GM19239 (cell line): ENCODE measurements around the gene B4GALNT3.
"Not testable (repeated sequence)": the region's sequence is repeated elsewhere in the genome, so short reads cannot be mapped to it uniquely, and the experiment has no call there.

Experiments used
- DNase-seq: peaks from one replicate; pipeline ENCODE4 v3.0.0; 2011; ENCODE audit warnings: low spot score; ENCODE audit not compliant: insufficient read length
- FAIRE-seq: peaks from 2 replicates; lab custom pipeline; 2011; peaks lifted over from hg19 to GRCh38; lab: Jason Lieb, UNC

The B4GALNT3 gene

DNA sequence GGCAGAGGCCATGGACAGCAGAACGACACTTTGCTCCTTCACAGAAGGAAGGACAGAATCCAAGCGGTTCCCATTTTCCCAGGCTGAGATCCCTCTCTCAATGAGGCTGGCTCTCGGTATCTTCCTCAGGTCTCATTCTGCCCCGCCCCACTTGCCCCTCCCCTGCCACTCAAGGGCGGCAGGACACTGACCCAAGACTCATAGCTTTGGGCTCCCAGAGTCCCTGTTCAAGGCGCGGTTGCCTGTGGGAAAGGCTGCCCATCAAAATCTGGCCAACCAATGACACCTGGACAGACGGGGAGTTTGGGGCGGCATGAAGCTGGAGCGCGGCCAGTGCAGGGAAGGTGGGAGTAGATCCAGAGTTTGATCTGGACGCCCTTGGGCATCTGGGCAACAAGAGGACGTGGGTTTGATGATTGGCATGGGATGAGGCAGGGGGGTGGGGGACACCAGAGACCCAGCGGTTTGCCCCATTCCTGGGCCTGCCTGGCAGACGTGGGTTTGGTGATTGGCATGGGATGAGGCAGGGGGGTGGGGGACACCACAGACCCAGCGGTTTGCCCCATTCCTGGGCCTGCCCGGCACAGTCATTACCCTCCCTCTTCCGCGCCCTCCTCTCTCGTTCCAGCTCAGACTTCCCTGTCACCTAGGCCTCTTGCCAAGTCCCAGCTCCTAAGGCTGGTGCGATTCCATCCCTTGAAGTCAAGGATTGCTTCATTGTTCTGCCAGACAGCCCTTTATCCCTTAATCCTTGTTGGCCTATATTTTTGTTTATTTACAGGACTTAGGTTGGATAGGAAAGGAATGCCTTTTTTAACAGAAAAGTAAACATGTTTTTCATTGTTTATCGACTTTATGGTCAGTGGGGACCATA lies 111.4 kb downstream of the B4GALNT3 start:
- FAIRE-seq (no peak), DNase-seq (no peak)

DNA sequence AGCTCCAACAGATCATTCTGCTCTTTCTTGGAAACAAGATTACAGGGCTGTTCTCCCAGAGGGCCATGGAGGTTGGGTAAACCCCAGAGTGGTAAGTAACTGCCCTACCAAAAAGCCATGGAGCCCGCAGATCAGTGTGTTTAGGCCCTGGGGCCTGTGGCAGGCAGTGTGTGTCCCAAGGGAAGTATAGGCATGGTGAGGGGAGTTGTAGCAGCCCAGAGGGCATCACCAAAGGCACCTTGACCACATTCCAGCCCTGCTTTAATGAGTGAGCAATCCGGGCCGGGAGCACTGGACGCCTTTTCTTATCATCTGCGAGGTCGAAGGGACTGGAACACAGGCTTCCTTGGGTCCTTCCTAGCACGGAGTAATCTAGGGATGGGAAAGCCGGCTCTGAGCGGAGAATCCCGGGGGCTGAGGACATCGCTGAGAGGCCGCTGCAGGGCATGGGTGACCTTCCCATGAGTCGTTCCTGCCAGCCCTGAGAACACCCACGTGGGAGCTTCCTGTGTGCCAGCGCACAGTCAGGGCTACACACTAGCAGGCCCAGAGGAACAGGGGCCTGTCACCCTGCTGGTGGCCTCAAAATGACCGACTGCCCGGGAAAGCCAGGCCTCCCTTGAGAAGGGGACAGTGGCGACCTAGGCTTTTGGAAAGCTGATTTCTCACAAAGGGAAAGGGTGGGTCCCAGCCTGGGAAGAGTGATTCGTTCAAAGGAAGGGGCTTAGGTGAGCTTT lies 112.2 kb downstream of the B4GALNT3 start:
- DNase-seq = no peak
- FAIRE-seq = no peak

DNA sequence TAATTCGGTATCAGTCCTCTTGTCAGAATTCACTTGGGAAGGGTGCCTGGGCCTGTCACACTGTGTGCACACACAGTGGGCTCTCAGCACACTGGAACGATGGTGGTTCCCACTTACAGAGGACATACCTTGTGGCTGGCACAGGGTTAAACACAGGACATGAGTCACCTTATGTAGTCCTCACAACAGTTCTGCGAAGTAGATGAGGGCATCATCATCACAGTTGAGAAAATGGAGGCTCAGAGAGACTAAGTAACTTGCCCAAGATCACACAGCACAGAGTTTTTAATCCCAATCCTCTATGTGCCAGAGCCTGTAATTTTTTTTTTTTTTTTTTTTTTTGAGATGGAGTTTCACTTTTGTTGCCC lies 112.8 kb downstream of the B4GALNT3 start:
- no peak for DNase-seq
- FAIRE-seq = no peak

DNA sequence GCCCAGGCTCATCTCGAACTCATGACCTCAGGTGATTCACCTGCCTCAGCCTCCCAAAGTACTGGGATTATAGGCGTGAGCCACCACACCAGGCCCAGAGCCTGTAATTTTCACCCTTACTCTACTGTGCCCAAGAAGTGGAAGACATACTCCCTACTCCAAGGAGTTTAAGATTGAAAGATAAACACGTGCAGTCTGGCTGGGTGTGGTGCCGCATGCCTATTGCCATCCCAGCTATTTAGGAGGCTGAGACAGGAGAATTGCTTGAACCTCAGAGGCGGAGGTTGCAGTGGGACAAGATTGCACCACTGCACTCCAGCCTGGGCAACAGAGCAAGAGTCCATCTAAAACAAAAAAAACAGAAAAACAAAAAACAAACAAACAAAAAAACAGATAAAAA lies 113.5 kb downstream of the B4GALNT3 start:
- FAIRE-seq = no peak

DNA sequence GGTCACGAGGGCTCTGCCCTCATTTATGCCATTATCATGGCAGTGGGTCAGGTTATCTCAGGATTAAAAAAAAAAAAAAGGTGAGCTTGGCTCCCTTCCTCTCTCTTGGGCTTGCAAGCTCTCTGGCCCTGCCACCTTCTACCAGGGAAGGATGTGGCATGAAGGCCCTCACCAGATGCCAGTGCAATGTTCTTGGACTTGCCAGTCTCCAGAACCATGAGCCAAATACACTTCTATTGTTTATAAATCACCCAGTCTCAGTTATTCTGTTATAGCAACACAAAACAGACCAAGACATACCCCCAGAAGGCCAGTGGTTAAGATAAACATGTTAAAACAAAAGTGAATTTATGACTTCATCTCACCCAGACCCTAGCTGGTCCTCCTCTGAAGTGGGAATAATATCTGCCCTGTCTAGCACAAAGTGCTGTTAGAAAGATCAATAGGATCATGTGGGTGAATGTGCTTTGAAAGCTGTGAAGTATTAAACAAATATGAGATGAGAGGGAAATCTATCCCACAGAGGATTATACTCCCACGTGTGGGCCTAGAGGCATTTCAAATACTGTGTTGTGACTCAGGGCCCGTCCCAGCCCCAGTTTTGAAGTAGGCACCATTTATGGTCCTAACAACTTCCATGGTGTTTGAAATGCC lies 114.9 kb downstream of the B4GALNT3 start:
- FAIRE-seq = no peak

More for the DNA sequence above, 113.5 kb downstream of the B4GALNT3 start:
- DNase-seq = no peak

DNA sequence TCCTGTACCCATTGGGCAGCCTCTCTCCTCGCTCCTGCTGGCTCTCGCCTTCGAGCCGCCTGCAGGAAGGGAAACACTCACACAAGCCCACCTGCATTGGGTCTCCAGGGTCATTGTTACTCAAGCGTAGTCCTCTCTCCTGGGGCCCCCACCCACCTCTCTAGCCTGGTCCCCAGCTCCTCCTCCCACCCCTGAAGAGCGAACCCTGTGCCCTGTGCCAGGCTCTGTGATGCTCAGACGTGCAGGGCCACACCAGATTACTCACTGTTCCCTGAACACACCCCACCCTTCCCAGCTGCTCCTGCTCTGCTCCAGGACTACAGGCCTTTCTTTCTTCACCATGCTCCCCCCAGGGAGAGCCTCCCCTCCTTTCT lies 115.4 kb downstream of the B4GALNT3 start:
- DNase-seq (no peak), FAIRE-seq (no peak)

More for the DNA sequence above, 114.9 kb downstream of the B4GALNT3 start:
- DNase-seq = no peak

DNA sequence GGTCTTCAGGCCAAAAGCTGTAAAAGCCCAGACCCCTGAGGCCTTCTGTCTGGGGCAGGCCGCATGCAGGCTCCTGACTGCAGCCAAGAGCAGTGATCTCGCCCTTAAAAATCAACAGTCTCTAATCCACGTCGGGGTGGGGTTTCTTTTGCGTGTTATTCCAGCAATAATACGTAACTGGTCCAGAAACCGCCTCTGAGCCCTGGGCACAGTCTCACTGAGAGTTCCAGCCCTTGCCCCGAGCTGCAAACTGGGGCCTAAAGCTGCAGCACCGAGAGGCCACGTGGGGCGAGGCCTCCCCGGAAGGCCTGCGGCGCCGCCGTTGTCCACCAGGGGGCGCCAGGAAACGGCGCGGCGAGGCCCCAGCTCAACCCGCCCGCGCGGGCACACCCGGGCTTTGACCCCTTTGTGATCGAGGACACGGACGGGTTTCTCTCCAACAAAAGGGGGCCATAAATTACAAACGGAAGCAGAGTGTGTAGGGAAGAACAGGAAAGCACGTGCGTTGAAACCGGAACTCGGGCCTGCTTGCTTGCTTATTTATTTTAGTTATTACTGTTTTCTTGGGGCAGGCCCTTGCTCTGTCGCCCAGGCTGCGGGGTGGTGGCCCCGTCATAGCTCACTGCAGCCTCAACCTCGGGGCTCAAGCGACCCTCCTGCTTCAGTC lies 116.3 kb downstream of the B4GALNT3 start:
- DNase-seq = peak; percentile 95
- peak; percentile 79 for FAIRE-seq

DNA sequence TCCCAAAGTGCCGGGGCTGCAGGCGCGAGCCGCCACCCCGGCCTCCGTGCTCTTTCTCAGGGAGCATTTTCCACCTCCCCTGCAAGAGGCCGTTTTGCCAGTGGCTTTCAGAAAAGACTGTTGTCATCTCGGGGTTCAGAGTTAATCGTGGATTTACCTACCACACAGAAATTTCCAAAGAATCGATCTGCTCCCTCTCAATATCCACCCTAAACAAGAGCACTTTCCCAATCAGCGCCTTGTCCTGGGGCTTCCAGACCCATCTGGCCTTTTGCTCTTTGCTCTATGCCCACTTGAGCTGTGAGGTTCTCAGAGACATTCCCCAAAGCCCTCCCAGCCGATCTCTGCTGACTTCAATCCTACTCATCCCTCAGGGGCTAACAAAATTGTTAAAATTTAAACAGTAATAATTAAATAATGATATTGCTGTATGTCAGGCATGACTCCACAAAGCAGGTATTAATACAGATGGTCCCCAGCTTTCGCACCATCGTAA lies 116.9 kb downstream of the B4GALNT3 start:
- no peak for FAIRE-seq
- no peak for DNase-seq

DNA sequence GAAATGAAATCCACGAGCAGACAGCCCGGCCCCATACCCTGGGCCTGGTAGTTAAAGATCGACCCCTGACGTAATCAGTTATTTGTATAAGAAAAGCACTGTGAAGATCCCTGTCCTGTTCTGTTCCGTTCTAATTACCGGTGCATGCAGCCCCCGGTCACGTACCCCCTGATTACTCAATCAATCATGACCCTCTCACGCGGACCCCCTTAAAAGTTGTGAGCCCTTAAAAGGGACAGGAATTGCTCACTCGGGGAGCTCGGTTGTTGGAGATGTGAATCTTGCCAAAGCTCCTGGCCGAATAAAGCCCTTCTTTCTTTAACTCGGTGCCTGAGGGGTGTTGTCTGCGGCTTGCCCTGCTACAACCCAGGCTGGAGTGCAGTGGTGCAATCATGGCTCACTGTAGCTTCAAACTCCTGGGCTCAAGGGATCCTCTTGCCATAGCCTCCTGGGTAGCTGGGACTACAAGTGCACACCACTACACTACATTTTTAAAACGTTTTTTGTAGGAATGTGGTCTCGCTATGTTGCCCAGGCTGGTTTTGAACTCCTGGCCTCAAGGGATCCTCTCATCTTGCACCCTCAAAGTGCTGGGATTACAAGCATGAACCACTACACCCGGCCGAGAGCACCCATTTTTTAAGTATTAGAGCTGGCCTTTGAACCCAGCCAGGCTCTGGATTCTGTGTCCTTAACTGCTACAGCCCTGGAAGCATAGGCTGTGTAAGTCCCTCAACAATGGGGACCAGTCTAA lies 118.4 kb downstream of the B4GALNT3 start:
- not testable (repeated sequence) for DNase-seq, FAIRE-seq

DNA sequence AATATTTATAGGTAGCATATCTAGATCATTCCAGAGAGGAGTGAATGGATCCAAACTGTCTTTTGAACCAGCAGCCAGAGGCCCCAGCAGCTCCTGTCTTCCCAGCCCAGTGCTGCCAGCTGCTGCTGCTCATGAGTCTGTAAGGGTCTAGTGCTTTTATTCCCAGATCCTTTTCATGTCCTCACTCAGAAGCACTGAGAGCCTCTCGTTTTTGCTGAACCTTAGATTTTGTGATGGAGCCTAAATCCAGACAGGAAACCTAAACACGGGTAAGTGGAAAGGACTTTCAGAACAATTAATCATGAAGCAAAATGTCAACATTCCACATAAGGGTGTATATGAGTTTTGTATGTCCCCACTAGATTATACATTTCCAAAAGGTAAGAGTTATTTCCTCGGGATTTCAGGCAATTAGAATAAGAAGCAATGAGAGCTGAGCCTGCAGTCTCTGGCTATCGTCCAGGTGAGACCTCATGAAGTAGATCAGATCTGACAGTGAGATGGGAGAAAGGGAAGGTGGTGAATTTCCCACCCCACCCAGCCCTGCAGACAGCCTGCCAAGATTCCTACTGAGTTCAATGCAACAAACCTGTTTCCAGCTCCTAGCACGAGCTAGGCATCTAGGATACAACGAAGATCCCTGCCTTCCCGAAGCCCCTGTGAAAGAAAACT lies 119.1 kb downstream of the B4GALNT3 start:
- DNase-seq (no peak), FAIRE-seq (no peak)

DNA sequence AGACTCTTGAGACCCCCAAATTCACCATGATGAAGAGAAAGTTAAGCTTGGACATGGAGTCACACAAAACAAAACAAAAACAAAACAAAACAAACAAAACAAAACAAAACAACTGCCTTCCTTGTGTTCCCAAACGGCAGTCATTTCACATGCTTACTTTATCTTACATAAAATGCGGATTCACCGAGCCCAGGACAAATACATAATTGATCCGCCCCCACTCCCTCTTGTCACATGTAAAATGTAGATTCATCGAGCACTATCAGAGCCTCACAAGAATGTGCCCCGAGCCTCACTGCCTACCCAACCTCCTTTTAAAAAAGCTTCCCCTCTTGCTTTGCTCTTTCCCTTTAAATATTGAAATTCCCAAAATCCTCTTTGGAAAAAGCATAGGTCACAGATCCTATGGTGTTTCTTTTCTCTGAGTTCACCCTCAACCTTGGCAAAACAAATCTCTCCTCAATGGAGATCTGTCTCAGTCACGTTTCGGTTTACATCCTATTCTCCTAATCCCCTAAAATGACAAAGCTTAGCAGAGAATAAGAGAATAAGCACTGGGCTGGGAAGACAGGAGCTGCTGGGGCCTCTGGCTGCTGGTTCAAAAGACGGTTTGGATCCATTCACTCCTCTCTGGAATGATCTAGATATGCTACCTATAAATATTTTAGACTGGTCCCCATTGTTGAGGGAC lies 119.8 kb downstream of the B4GALNT3 start:
- DNase-seq = no peak
- FAIRE-seq = no peak

DNA sequence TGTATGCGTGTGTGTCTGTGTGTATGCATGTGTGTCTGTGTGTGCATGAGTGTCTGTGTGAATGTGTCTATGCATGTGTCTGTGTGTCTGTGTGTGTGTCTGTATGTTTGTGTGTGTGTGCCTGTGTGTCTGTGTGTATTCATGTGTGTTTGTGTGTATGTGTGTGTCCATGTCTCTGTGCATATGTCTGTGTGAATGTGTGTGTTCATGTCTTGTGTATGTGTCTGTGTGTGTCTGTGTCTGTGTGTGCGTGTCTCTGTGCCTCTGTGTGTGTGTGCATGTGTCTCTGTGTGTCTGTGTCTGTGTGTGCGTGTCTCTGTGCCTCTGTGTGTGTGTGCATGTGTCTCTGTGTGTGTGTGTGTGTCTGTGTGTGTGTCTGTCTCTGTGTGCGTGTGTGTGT lies 121.1 kb downstream of the B4GALNT3 start:
- FAIRE-seq (no peak), DNase-seq (no peak)

DNA sequence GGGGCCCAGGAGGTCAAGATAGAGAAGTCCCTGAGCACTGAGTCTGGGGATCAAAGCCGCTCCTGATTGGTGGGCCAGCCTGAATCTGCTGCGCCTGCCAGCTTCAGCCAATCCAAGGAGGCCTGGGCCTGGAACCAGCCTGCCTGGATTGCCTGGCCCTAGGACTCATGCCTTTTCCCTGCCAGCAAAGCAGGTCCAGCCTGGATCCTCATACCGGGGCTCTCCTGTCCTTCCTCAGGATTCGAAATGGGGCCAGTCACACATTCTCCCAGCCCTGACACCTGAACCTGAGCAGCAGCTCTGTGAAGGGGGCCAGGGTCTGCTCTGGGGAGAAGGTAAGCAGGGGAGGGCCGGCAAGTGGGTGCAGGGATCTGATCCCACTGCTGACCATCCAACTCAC lies 121.6 kb downstream of the B4GALNT3 start:
- DNase-seq (no peak), FAIRE-seq (no peak)

DNA sequence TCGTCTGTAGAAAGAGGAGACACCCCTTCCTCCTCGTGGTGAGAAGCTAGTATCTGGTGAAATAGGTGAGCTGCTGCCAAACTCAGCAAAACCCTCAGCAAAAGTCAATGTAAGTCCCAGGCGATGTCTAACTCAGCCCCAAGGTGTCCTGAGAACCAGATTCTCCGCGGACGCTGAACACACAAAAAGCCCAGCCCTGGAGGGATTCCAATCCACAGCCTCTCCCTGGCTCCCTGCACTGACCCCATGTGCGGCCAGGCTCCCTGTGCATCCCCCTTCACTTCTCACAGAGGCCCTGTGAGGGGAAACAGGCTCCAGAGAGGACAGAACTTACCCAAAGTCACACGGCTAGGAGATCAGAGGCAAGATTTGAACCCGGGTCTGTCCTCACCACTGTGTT lies 122.0 kb downstream of the B4GALNT3 start:
- FAIRE-seq = no peak
- no peak for DNase-seq

DNA sequence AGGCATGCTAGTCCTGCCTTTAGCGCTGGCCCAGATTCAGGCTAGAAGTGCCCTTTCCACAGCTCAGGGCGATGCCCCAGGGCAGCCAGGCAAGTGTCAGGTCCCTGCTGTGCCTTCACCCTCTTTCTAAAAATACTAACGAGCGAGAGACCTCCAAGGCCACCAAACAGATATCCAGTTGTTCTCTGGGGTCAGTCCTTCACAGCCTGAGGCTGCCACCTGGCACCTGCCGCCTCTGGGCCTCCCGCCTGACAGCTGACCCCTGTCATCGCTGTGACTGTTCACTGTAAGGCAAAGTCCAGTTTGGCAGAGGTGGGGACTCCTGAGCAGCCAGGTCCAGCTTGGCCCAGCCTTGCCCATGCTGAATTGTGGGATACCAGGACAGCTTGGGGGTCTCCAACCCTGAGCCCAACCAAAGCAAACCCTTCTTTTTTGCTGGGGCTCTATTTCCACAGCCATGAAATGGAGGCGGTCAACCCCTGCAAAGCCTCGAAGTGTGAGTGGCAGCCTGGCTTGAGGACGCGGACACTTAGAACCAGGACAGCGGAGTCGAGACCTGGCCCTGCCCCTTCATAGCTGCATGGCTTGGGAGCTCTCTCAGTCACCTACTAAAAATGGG lies 123.6 kb downstream of the B4GALNT3 start:
- no peak for DNase-seq
- FAIRE-seq = no peak

DNA sequence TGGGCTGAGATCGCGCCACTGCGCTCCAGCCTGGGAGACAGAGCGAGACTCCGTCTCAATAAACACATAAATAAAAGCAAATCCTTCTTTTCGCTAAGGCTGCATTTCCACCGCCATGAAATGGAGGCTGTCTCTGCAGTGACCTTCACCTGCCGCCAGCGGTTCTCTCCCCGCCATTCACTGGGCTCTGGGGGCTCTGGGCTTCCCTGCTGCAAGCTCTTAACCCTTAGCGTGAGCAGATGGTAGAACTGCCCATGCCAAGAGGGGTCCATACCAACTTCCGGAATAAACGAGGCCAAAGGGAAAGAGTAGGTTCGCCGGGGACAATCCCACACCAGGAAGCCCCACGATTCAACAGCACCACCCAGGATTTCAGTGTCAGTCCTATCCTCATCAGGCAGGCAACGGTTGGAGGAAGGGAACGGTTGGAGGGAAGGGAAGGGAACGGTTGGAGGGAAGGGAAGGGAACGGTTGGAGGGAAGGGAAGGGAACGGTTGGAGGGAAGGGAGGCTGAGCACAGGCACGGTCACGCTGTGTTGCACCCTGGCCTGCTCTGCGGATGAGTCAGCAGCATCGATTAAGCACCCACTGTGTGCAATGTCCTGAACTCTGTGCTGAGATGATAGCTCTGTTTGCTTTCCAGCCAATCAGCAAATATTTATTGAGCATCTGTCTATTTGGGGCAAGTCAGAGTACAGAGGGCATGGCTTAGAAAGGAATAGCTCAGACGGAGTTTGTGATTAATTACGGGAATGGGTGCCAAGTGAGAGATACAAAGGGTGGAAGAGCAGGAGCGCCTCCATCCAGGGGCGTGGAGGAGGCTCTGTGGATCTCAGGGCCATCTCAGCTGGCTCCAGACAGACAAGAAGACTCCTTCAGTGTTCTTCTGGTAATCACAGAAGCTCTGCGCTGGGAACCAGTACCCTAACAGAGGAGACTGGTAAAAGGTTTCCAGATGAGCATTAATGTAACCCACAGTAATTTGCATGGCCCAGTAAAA lies 125.6 kb downstream of the B4GALNT3 start:
- FAIRE-seq (no peak), DNase-seq (no peak)
